Panc1 (cell line): ENCODE results near the gene DDIT3. TPM values are rescaled to one million over a fixed set of nuclear protein-coding genes. Genes with fewer than 3 reads are reported as not detected.

ENCODE experiments used
- ATAC-seq: fragments of 200-7000 bp; cut with Tn5 transposase; 2 replicates; pipeline ENCODE4 v1.9.1; 2020; ENCODE audit warnings: mild to moderate bottlenecking, moderate library complexity
- BruUV-seq: library from RNA; stranded (reverse); fragments of 400-500 nt; replicated peaks from 2 replicates; lab custom pipeline; 2021; lab: Mats Ljungman, UMichigan
- CTCF ChIA-PET: fragments of 300-600 bp; sonication (Branson Sonifier 250); formaldehyde crosslinking; loops from one replicate; lab custom pipeline; 2022; ENCODE audit warnings: antibody characterized with exemption; lab: Charles Lee
- POLR2A ChIA-PET: fragments of 300-600 bp; sonication (Branson Sonifier 250); formaldehyde crosslinking; loops from one replicate; lab custom pipeline; 2022; ENCODE audit warnings: antibody characterized with exemption; lab: Charles Lee
- DNase-seq: peaks from one replicate; pipeline ENCODE4 v3.0.0-alpha.2; 2010; ENCODE audit warnings: low read depth, low spot score
- H3K27ac ChIP-seq: 2 replicates; pipeline ENCODE4 v1.5.1; 2011; ENCODE audit warnings: mild to moderate bottlenecking, low read length, inconsistent platforms
- H3K27me3 ChIP-seq: fragments of 200-500 bp; sonication (Bioruptor generic); 2 replicates; pipeline ENCODE4 v1.6.0; 2014; ENCODE audit warnings: low read length, inconsistent platforms; ENCODE audit not compliant: control insufficient read depth, insufficient read depth
- H3K36me3 ChIP-seq: fragments of 200-500 bp; sonication (Bioruptor generic); 2 replicates; pipeline ENCODE4 v1.5.1; 2014; ENCODE audit warnings: inconsistent platforms, mild to moderate bottlenecking, low read length, moderate library complexity; ENCODE audit not compliant: control insufficient read depth, insufficient read depth
- H3K4me1 ChIP-seq: 2 replicates; pipeline ENCODE4 v1.5.1; 2011; ENCODE audit warnings: inconsistent platforms, mild to moderate bottlenecking, low read length, moderate library complexity; ENCODE audit not compliant: control insufficient read depth, insufficient read depth
- H3K4me3 ChIP-seq, 2 experiments: 2 replicates each; pipeline ENCODE4 v1.5.1; 2011 to 2012; ENCODE audit warnings: low read depth in 2 of 2, low read length in 2 of 2, mild to moderate bottlenecking in 2 of 2, inconsistent platforms in 1 of 2, moderate library complexity in 1 of 2
- H3K9me3 ChIP-seq: fragments of 200-500 bp; sonication (Bioruptor generic); 2 replicates; pipeline ENCODE4 v1.5.1; 2014; ENCODE audit warnings: low read depth, mild to moderate bottlenecking, inconsistent platforms, low read length, moderate library complexity; ENCODE audit not compliant: control insufficient read depth, insufficient read depth
- CTCF ChIP-seq: fragments of 450-650 bp; IDR thresholded peaks from 2 replicates; pipeline ENCODE4 v1.5.1; 2017; ENCODE audit warnings: mild to moderate bottlenecking
- POLR2AphosphoS5 ChIP-seq: IDR thresholded peaks from 2 replicates; pipeline ENCODE4 v1.6.1; 2012; ENCODE audit warnings: mild to moderate bottlenecking, low read depth, low read length, moderate library complexity
- REST ChIP-seq, 2 experiments: IDR thresholded peaks; 2 replicates each; pipeline ENCODE4 v1.6.1; 2011 to 2012; ENCODE audit warnings: low read depth in 2 of 2, control low read depth in 1 of 2, low read length in 1 of 2, mild to moderate bottlenecking in 1 of 2, moderate library complexity in 1 of 2; ENCODE audit not compliant: insufficient read depth in 1 of 2
- SIN3A ChIP-seq: IDR thresholded peaks from 2 replicates; pipeline ENCODE4 v1.6.1; 2012; ENCODE audit warnings: low read depth, mild to moderate bottlenecking, low read length, moderate library complexity, borderline replicate concordance; ENCODE audit not compliant: insufficient read depth
- TCF7L2 ChIP-seq: IDR thresholded peaks from 2 replicates; pipeline ENCODE4 v1.6.1; 2011; ENCODE audit warnings: mild to moderate bottlenecking, low read depth, low read length, inconsistent platforms
- in situ Hi-C: cut with HindIII; loops from 2 replicates; pipeline ENCODE4 v1.10.0; 2016; ENCODE audit warnings: low sequenced_read_pairs, low pct_unique_long_range_greater_than_20kb
- intact Hi-C: fragments of 100-400 bp; cut with micrococcal nuclease; formaldehyde crosslinking; loops from one replicate; pipeline ENCODE4 v1.10.0; 2022; ENCODE audit not compliant: unreplicated experiment
- microRNA-seq: library from miRNA; unstranded; fragments of <30 nt; microRNA quantifications from one replicate; pipeline ENCODE4 v1.1.0, GENCODE V29; 2020; ENCODE audit not compliant: unreplicated experiment
- total RNA-seq: library from RNA; stranded (reverse); gene quantifications from one replicate; pipeline ENCODE4 v1.2.1, GENCODE V29; 2021; ENCODE audit not compliant: unreplicated experiment

The DDIT3 gene
- total RNA-seq, 1 experiment from 2014 or later, result 47.2 TPM

- no TSS peak for BruUV-seq
- TF ChIP-seq TCF7L2, result no peak
- no peak for TF ChIP-seq CTCF
- TF ChIP-seq SIN3A, result no peak
- TF ChIP-seq POLR2AphosphoS5, result no peak
- no peak for TF ChIP-seq REST (IDR thresholded peaks at IDR 0.05; ENCODE audit: insufficient read depth in 1 of 2, low read depth in 2 of 2, low read length in 1 of 2)
- no peak for ATAC-seq
- ChIA-PET CTCF (interaction anchor here (0.6 kb wide), 1 partner anchor 44 kb away, joined by 10 read pairs; no protein-coding TSS in a partner anchor), POLR2A (no interaction called here)
- H3K4me1 ChIP-seq, result no peaks in the 10 kb centered on the region
- no peak for DNase-seq
- no peak overlapping the region for H3K4me3 ChIP-seq
- in situ Hi-C loops (no loop called here), intact Hi-C loops (no loop called here)
- H3K9me3 ChIP-seq, result no peaks in the 10 kb centered on the region
- H3K27me3 ChIP-seq, result no peaks in the 10 kb centered on the region
- no peak overlapping the region for H3K27ac ChIP-seq
- H3K36me3 ChIP-seq, result no peaks in the 10 kb centered on the region
Measured at GRCh38 chr12:57467212-57467874, 53.0 kb downstream of the DDIT3 start.

Small RNA genes lying within 50 kb of the gene (microRNA-seq; reads per million reads assigned to microRNA genes)
- gene MIR616 (1.6 reads per million), gene MIR6758 (0.95 reads per million)

Other genes with a start within 250 kb of the DDIT3 start
- gene R3HDM2, start 89.5 kb downstream of the DDIT3 start, total RNA-seq, result 56.5 TPM
- not detected for gene INHBC, start 85.7 kb downstream of the DDIT3 start, total RNA-seq
- gene INHBE, start 65.2 kb downstream of the DDIT3 start, total RNA-seq, result 0.59 TPM
- gene GLI1, start 60.7 kb downstream of the DDIT3 start, total RNA-seq, result 6.5 TPM
- 0.92 TPM for gene ARHGAP9, start 40.6 kb downstream of the DDIT3 start, total RNA-seq
- gene MARS1, start 32.4 kb downstream of the DDIT3 start, total RNA-seq, result 291 TPM
- 115 TPM for gene MBD6, start 2.3 kb upstream of the DDIT3 start, total RNA-seq
- gene DCTN2, start 26.7 kb upstream of the DDIT3 start, total RNA-seq, result 97.6 TPM
- gene KIF5A, start 29.5 kb upstream of the DDIT3 start, total RNA-seq, result 3.0 TPM
- 62.6 TPM for gene PIP4K2C, start 70.7 kb upstream of the DDIT3 start, total RNA-seq
- gene DTX3, start 84.3 kb upstream of the DDIT3 start, total RNA-seq, result 37.8 TPM
- gene ARHGEF25, start 90.9 kb upstream of the DDIT3 start, total RNA-seq, result 10.5 TPM
- gene B4GALNT1, start 112.7 kb upstream of the DDIT3 start, total RNA-seq, result 48.6 TPM
- 186 TPM for gene OS9, start 173.6 kb upstream of the DDIT3 start, total RNA-seq
- 0.49 TPM for gene AGAP2, start 218.2 kb upstream of the DDIT3 start, total RNA-seq
- gene TSPAN31, start 224.5 kb upstream of the DDIT3 start, total RNA-seq, result 17.5 TPM
- 201 TPM for gene CDK4, start 231.8 kb upstream of the DDIT3 start, total RNA-seq
- gene MARCHF9, start 234.6 kb upstream of the DDIT3 start, total RNA-seq, result 2.3 TPM
- 4.0 TPM for gene CYP27B1, start 246.6 kb upstream of the DDIT3 start, total RNA-seq